ENCODE measurements around the gene ST6GALNAC3. TPM values are rescaled to one million over a fixed set of nuclear protein-coding genes. Genes with fewer than 3 reads are reported as not detected.

The ST6GALNAC3 gene
- polyA plus RNA-seq, 1 donor (not counting 4 experiments of a cell fraction or from before 2014, with no cell fraction given) = 0.08 TPM

DNA sequence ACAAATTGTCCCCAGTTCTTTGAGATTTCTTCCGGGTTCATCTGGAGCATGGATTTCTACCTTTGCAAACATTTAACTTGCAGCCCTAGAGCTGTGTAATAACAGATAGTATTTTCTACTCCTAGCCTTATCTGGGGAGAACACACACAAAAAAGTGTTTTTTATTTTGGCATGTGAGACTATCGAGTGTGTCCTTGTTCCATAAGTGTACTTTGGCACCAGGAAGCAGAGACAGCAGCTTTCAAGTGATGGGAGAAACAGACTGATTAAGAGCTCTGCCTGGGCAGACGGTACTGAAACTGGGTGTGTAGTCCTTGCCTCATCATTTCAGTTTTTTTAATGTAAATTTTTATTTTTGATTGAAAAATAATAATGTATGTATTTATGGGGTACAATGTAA, 297.4 kb downstream of the ST6GALNAC3 start:
- Histone ChIP-seq H4K20me1 (ENCODE audit: control insufficient read depth, extremely low read depth, insufficient read depth, low read length) (no peaks in the 10 kb centered on the region), H3K79me2 (ENCODE audit: control insufficient read depth, insufficient read depth, low read length) (no peaks in the 10 kb centered on the region), H3K9me3 (ENCODE audit: control insufficient read depth, low read depth, low read length) (no peaks in the 10 kb centered on the region), H3K36me3 (ENCODE audit: control insufficient read depth in 2 of 2, extremely low read depth in 1 of 2, insufficient read depth in 2 of 2, low read length in 2 of 2) (no peaks in the 10 kb centered on the region), H3K4me3 (ENCODE audit: control insufficient read depth in 2 of 3, extremely low read depth in 1 of 3, insufficient read depth in 2 of 3, low read depth in 1 of 3, low read length in 3 of 3) (no peak overlapping the region), H3K27me3 (ENCODE audit: control insufficient read depth, extremely low read depth, insufficient read depth, low read length) (no peaks in the 10 kb centered on the region), H3K27ac (ENCODE audit: control insufficient read depth, insufficient read depth, low read length) (no peak overlapping the region), H3K9ac (ENCODE audit: control insufficient read depth, extremely low read depth, insufficient read depth, low read length) (no peak overlapping the region), H3K4me1 (ENCODE audit: control insufficient read depth, extremely low read depth, insufficient read depth, low read length) (no peaks in the 10 kb centered on the region), H3K9me1 (ENCODE audit: control insufficient read depth, extremely low read depth, insufficient read depth, low read length) (no peaks in the 10 kb centered on the region), H2AFZ (ENCODE audit: control insufficient read depth, low read length) (no peak overlapping the region), H3K4me2 (ENCODE audit: control insufficient read depth, extremely low read depth, insufficient read depth, low read depth, low read length) (no peak overlapping the region)
- dilution Hi-C loops (cut with MboI; ENCODE audit: extremely low pct_ligation_motif_present, low sequenced_read_pairs) = no loop called here
- DNase-seq (ENCODE audit: low read depth, low spot score) = no peak
- no peak for TF ChIP-seq EZH2 (IDR thresholded peaks at IDR 0.05; ENCODE audit: low read length)
- TF ChIP-seq, protein P1, sequence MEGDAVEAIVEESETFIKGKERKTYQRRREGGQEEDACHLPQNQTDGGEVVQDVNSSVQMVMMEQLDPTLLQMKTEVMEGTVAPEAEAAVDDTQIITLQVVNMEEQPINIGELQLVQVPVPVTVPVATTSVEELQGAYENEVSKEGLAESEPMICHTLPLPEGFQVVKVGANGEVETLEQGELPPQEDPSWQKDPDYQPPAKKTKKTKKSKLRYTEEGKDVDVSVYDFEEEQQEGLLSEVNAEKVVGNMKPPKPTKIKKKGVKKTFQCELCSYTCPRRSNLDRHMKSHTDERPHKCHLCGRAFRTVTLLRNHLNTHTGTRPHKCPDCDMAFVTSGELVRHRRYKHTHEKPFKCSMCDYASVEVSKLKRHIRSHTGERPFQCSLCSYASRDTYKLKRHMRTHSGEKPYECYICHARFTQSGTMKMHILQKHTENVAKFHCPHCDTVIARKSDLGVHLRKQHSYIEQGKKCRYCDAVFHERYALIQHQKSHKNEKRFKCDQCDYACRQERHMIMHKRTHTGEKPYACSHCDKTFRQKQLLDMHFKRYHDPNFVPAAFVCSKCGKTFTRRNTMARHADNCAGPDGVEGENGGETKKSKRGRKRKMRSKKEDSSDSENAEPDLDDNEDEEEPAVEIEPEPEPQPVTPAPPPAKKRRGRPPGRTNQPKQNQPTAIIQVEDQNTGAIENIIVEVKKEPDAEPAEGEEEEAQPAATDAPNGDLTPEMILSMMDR (optimal IDR thresholded peaks at IDR 0.05 in 1 of 3, IDR thresholded peaks at IDR 0.05 in 1 of 3, conservative IDR thresholded peaks at IDR 0.05 in 1 of 3; ENCODE audit: extremely low read depth in 1 of 3, insufficient read depth in 2 of 3, low read length in 3 of 3) = no peak
- no peak for FAIRE-seq

DNA sequence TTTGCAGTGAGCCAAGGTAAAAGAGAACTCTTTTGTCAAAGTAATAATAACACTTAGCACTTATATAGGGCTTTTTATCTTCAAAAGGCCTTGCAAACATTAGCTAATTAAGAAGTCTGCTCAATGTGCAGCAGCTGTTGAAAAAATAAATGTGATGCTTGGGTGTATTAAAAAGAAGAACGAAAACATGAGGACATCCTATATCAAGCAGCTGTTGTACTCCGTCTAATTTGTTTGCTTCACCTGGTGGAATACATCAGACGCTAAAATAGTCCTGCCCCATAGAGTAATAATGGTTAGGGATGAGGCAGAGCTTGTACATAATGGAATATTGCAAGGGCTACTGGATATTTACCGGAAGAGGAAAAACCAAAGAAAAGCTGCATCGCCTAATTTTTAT, 299.5 kb downstream of the ST6GALNAC3 start:
- FAIRE-seq = no peak
- Histone ChIP-seq H3K79me2 (ENCODE audit: control insufficient read depth, insufficient read depth, low read length) (no peaks in the 10 kb centered on the region), H2AFZ (ENCODE audit: control insufficient read depth, low read length) (no peak overlapping the region), H3K9me3 (ENCODE audit: control insufficient read depth, low read depth, low read length) (no peaks in the 10 kb centered on the region), H3K9ac (ENCODE audit: control insufficient read depth, extremely low read depth, insufficient read depth, low read length) (no peak overlapping the region), H3K4me3 (ENCODE audit: control insufficient read depth in 2 of 3, extremely low read depth in 1 of 3, insufficient read depth in 2 of 3, low read depth in 1 of 3, low read length in 3 of 3) (no peak overlapping the region), H4K20me1 (ENCODE audit: control insufficient read depth, extremely low read depth, insufficient read depth, low read length) (no peaks in the 10 kb centered on the region), H3K27ac (ENCODE audit: control insufficient read depth, insufficient read depth, low read length) (no peak overlapping the region), H3K9me1 (ENCODE audit: control insufficient read depth, extremely low read depth, insufficient read depth, low read length) (no peaks in the 10 kb centered on the region), H3K4me2 (ENCODE audit: control insufficient read depth, extremely low read depth, insufficient read depth, low read depth, low read length) (no peak overlapping the region), H3K36me3 (ENCODE audit: control insufficient read depth in 2 of 2, extremely low read depth in 1 of 2, insufficient read depth in 2 of 2, low read length in 2 of 2) (no peaks in the 10 kb centered on the region), H3K27me3 (ENCODE audit: control insufficient read depth, extremely low read depth, insufficient read depth, low read length) (no peaks in the 10 kb centered on the region), H3K4me1 (ENCODE audit: control insufficient read depth, extremely low read depth, insufficient read depth, low read length) (no peaks in the 10 kb centered on the region)
- TF ChIP-seq EZH2 (IDR thresholded peaks at IDR 0.05; ENCODE audit: low read length) = no peak
- TF ChIP-seq, protein P1 (optimal IDR thresholded peaks at IDR 0.05 in 1 of 3, IDR thresholded peaks at IDR 0.05 in 1 of 3, conservative IDR thresholded peaks at IDR 0.05 in 1 of 3; ENCODE audit: extremely low read depth in 1 of 3, insufficient read depth in 2 of 3, low read length in 3 of 3) = no peak
- no peak for DNase-seq (ENCODE audit: low read depth, low spot score)
- dilution Hi-C loops (cut with MboI; ENCODE audit: extremely low pct_ligation_motif_present, low sequenced_read_pairs) = no loop called here

Measured in keratinocyte (primary cell).